Stimulated activated CD4-positive, alpha-beta T cell treated with anti-CD3 and anti-CD28 coated beads, TNF-alpha, amount 100 ng/mL, for 24 hours (primary cell): ENCODE measurements around the gene TMOD3.

ENCODE experiments used
- DNase-seq, 3 experiments: peaks; one replicate each; pipeline ENCODE4 v3.0.0-alpha.2; 2020; ENCODE audit warnings: low read depth in 3 of 3

TMOD3 gene

DNA sequence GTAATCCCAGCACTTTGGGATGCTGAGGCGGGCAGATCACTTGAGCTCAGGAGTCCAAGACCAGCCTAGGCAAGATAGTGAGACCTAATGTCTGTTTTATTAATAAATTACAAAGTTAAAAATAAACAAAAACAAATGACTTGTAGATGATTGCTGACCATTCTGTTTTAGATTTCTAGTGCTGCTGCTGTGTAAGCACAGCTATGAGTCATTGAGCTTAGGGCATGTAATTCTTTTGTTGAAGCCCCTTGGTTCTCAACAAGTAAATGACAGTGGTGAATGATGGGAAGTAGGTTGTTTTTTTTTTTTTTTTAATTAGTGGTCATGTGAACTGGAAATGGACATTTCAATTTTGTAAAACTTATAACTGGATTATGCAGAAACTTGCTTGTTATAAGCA, 78.9 kb downstream of the TMOD3 start:
- no peak for DNase-seq

DNA sequence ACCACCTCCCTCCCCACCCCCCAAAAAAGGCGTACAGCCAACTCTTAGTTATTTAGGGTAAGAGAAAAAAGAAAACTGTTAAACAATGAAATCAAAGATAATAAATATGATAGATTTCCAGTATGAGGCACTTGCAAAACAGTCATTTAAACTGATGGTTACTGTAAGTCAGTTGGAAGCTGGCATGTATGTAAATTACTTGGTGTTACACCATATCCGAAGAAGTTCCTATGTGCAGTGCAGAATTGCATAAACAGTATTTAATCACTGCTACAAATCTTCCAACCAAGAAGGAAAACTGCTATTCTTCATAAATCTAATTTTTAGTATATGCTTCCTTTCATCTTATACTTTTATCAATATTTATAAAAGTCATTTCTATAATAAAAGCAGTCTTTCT, 80.1 kb downstream of the TMOD3 start:
- DNase-seq: no peak

DNA sequence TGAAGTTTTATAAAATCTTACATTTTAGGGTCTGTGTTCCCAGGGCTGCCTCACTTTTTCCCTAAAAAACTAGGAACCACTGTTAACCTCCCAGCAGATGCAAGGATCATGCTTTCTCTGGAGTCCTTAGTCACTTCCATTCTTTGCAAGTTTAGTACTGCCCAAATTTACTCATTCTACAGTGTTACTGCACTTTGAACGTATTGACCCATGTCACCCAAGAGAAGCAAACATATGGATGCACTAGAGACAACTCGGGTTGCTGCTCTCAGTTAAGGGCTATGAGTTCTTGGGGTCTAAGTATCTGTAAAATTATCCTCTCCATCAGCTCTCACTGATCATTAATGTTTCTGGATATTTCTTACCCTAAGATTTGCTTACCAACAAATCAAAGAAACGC, 83.1 kb downstream of the TMOD3 start:
- DNase-seq: no peak

DNA sequence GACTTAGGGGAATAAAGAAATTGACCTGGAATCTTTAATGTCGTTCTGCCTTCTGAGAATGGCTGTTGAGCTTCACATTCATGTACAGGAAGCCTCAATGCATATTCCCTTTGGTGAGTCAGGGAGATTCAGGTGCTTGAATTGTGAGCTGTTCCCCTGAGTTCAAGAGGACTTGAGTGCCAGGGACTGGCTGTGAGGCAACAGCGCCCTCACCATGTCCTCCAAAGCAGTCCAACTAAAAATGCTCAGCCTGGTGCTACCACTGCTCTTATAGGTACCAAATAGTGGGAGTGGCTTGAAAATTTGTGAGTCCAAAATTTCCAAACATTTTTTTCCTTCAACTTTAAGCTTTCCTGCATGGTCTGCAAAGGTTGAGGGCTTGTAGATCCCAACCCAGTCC, 88.0 kb downstream of the TMOD3 start:
- no peak for DNase-seq

DNA sequence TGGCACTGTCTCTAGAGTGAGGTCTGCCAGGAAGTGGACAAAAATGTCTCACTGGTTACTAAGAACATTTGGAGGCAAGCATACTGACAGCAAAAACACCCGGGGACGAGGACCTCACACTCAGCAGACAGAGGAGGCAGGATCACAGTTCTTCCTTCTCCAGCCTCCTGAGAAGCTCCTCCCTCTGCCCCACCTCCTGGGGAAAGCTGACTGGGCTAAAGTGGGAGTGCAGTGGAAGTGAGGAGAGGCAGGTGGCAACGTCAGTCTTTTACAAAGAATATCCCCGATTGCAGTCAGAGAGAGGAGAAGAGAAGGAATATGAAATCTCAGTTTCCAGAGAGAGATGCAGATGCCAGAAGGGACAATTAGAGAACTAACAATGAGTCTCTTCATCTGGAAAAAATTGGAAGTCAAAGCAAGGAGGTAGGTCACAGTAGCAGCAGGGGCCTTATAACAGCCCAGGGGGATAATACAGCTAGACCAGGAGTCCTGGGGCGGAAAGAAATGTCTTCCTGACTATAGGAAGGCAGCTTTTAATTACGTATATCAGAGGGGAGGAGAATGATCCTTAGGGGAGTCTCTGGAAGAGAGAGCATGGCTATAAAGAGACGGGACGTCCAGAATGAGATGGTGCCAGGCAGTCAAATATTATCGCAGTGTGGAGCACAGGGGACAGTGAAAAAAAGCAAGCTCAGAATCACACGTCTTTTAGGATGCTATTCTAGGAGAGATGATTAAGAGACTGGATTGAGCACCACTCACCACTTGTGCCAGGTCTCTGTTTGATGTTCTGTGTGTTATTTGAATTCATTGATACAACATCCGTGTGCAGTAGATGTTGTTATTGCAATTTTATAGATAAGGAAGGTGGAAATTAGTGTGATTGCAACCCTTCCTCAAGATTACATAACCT, 95.0 kb downstream of the TMOD3 start:
- DNase-seq: no peak

DNA sequence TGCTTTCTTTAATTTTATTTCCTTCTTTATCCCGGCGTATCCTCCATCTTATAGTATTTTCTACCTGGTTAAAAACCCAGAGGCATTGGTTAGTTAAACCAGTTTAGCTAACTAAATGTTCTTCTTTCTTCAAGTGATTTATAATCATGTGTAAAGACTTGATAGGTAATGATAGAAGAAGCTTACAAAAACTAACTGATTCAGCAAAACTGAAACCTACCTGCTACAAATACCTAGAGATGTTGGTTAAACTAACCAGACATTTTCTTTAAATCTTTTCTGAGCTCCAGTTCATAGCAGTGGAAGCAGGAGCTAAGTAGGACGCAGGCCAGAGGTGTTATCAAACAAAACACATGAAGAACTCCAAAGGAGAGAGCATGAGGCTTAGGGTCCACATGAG, 97.4 kb downstream of the TMOD3 start:
- DNase-seq: no peak

DNA sequence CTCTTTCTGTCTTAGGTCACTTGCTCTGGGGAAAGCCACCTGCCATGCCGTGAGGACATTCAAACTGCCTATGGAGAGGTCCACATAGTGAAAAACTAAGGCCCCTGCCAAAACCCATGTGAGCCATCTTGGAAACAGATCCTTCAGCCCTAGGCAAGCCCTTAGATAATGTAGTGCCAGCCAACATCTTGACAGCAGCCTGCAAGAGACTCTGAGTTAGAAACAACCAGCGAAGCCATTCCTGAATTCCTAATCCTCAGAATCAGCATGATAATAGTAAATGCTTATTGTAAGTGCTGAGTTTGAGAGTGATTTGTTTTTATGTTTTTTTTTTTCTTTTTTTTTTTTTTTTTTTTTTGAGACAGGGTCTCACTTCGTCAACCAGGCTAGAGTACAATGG, 101.6 kb downstream of the TMOD3 start:
- DNase-seq: no peak

DNA sequence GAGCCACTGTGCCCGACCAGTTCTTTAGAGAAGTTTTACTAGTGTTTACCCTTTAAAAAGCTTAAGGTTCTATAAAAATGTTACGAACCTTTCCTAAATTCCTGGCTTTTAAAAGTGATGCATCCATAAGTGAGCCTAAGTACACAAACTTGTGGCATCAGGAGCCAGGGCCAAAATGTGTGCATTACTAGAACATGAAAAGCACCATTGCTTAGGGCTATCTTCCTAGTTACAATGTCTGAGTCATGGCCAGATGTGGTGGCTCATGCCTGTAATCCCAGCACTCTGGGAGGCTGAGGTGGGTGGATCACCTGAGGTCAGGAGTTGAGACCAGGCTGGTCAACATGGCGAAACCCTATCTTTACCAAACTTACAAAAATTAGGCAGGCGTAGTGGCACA, 102.2 kb downstream of the TMOD3 start:
- DNase-seq: no peak

DNA sequence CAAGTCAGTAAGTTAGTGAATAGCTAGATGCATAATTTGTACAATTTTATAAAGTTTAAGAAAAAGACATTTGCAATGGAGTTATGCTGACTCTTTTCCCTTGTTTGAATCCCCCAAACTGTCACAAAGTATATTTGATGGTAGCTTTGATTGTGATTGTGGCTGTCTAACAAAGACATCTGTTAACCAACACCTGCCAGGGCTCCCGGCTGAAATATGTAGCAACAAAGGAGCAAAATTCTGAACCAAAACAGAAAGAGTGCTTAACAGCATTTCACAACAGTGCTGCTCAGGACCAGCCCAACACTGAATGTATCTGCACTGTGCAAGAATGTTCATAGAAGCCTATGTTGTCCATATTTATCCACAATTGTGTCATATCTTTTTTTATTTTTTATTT, 102.7 kb downstream of the TMOD3 start:
- no peak for DNase-seq

DNA sequence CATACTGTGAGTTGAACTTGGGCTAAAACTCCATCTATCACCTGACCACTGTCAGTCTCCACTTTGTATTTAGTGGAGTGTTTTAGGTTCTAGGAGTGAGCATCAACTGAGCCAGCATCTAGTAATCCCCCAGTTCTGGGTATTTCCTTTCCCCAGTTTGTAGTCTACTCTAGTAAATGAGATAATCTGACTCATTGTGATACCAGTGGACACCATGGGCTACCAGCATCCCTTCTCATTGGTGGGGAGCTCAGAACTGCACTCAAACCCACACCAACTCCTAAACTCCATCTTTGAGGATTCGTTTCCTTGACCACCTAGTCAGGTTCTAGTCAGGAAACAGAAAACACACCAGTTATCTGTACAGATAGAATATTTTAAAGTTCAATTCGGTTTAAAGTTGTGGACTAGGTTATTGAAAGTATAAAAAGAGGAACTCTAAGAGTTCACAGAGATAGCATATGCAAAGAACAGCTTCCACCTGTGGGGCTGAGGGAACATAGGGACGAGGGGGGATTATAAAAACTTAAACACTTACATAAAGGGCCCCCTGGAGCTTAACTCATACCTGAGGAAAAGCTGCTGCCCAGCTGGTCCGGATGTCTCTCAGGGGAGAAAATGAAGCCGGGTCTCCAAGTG, 106.1 kb downstream of the TMOD3 start:
- DNase-seq: no peak

DNA sequence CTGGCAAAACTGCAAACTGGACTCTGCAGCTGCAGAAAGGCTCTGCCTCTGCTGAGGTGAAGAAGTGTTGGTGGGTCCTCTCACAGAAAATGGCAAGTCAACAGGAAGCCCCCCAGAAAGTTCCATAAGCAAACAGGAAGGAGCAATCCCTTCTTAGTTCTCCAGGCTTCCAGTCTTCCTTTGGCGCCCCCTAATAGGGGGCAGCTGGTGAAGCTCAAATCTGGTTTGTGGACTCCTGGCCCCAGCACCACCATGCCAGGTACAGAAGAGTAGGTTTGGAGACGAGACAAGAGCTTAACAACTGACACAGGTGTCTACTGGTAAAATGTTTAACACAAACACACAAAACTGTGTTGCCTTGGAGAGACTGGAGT, 106.6 kb downstream of the TMOD3 start:
- no peak for DNase-seq

DNA sequence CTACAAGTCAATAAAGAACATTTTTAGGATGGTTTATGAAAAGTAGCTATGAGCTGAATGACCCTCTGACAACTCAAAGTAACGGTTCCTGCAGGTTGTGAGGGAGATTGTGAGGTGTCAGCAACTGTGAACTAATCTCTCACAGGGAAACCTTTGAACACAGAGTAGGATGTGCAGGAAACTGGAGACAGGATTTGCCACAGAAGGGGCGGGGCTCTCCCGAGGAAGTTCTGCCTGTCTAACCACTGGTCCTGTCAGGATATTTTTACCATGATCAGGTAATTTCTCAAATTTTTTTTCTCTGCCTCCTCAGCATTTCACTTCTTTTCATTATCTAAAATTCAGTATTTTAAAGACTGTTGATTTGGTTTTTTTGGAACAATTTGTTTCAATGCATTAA, 108.8 kb downstream of the TMOD3 start:
- DNase-seq: no peak

DNA sequence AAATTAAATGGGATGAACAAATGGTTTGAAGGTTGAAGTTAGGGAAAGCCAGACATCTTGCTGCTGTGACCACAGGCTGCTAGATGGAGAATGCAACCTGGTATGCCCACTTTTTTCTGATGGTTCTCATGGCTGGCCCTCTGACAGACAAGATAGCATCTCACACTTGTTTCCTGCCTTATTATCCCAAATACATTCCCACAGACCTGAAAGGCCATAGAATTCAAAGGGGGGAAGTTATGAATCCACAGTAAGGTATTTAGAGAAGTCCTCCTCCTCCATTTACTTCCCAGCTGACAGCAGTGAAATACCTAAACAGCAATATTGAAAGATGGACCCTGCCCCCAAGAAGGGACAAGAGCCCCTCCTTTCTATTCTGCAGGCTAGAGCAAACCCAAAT, 109.8 kb downstream of the TMOD3 start:
- no peak for DNase-seq

DNA sequence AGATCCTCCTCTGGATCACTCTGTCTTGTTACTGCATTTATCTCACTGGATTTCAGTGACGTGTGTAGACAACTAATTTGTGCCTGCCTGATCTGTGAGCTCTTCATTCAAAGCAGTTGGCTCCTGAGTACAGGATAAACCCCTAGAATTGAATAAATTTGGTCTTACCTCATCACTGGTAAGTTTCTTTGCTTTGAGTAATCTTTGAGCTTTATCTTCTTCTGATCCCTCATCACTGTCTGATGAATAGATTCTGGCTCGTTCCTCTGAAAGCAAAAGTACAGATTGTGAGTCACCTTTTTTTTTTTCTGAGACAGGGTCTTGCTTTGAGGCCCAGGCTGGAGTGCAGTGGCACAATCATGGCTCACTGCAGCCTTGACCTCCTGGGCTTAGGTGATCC, 117.7 kb downstream of the TMOD3 start:
- DNase-seq: no peak

DNA sequence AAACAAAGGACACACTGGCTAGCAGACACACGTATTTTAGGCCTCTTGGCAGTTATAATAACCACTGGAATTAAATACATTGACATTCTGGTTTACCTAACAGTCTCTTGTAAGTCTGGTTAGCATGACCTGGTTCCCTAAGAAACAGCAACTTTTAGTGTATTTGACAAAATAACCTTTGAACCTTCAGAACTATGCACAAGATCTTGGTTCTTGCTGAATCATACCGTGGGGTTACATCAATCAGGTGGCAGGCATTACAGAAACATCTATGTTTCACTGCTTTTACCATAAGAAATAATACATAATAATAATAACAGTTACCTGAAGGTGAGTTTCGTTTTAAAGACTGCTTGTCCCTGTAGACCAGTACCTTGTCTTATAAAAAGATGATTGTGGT, 123.4 kb downstream of the TMOD3 start:
- DNase-seq: no peak

DNA sequence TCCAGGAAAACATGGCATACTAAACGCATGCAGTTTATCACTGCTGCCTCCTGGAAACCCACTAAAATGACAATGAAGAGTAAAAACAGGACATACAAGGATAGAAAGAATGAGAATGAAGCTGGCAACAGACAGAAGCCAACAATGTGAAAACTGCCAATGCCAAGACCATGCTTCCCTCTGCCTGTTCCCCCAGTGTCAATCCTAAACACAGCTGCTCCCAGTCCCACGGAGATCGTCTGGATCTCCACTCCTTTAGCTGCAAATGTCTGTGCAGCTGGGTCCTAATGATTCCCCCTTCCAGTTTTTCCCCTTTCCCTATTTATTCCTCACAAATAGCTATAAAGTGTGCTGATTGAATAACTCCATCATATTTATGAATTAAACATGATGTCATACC, 126.1 kb downstream of the TMOD3 start:
- DNase-seq: no peak
